C4-2B (cell line): ENCODE results near the gene NDUFS5.

Experiments used
- ZFX ChIP-seq: fragments of 450-650 bp; IDR thresholded peaks from 2 replicates; pipeline ENCODE4 v1.6.1; 2017
- TF ChIP-seq, protein P1 (sequence below): fragments of 450-650 bp; conservative IDR thresholded peaks from 2 replicates; pipeline ENCODE4 v1.5.1; 2017; ENCODE audit warnings: mild to moderate bottlenecking

DNA sequence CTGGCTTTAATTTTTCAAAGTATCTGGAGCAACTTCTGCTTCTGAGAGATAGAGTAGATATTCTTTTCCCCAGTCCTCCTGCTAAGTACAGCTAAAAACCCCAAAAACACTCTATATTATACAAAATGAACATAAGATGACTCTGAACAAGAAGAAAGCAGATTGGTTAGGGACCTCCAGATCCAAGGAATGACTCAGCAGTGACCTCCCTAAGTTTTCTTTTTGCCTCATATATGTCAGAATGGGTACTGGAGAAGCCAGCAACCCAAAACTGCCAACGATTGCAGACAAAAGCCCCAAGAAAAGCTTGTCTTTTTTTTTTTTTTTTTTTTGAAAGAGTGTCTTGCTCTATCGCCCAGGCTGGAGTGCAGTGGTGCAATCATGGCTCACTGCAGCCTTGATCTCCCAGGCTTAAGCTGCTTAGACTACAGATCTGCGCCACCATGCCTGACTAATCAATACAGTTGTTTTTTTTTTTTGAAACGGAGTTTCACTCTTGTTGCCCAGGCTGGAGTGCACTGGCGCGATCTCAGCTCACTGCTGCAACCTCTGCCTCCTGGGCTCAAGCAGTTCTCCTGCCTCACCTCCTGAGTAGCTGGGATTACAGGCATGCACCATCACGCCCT is 22.7 kb downstream of the NDUFS5 start:
- TF ChIP-seq, protein P1, sequence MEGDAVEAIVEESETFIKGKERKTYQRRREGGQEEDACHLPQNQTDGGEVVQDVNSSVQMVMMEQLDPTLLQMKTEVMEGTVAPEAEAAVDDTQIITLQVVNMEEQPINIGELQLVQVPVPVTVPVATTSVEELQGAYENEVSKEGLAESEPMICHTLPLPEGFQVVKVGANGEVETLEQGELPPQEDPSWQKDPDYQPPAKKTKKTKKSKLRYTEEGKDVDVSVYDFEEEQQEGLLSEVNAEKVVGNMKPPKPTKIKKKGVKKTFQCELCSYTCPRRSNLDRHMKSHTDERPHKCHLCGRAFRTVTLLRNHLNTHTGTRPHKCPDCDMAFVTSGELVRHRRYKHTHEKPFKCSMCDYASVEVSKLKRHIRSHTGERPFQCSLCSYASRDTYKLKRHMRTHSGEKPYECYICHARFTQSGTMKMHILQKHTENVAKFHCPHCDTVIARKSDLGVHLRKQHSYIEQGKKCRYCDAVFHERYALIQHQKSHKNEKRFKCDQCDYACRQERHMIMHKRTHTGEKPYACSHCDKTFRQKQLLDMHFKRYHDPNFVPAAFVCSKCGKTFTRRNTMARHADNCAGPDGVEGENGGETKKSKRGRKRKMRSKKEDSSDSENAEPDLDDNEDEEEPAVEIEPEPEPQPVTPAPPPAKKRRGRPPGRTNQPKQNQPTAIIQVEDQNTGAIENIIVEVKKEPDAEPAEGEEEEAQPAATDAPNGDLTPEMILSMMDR: no peak
- no peak for TF ChIP-seq ZFX
